ENCODE measurements around the gene VNN1.

VNN1 gene, protein sequence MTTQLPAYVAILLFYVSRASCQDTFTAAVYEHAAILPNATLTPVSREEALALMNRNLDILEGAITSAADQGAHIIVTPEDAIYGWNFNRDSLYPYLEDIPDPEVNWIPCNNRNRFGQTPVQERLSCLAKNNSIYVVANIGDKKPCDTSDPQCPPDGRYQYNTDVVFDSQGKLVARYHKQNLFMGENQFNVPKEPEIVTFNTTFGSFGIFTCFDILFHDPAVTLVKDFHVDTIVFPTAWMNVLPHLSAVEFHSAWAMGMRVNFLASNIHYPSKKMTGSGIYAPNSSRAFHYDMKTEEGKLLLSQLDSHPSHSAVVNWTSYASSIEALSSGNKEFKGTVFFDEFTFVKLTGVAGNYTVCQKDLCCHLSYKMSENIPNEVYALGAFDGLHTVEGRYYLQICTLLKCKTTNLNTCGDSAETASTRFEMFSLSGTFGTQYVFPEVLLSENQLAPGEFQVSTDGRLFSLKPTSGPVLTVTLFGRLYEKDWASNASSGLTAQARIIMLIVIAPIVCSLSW

DNA sequence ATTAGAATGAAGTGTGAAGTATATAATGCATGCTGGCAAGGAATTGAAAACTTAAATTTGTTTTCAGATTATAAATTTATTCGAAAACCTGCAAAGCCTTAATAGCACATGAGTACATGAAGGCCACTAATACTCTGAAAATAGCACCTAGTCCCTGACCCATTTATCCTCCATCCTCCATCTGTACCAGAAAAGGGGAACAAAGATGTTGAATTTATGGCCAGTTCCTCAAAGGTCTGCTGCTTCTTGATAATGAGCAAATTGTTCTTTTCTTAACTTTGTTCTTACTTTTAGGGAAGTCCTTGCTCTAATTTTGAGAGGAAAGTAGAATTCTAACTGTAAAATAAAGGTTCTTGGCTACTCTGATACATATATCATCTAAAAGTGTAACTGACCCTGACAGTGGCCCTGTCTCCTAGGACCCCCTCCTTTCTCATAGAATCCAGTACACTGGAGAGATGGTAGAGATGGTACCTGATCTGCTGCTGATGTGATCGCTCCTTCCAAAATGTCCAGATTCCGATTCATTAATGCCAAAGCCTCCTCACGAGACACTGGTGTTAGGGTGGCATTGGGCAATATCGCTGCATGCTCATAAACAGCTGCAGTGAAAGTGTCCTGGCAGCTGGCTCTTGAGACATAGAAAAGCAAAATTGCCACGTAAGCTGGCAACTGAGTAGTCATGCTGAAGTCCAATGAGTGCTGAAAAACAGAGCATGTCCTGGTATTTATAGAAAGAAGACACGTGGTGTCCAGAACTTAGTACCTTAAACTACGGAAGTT, at the start of gene VNN1:
Gene VNN1, minus strand, starts transcription at position 704 of the 783 bp plus-strand sequence. Its CDS starts 20 bp downstream, at position 684.
- TF ChIP-seq, protein P1, sequence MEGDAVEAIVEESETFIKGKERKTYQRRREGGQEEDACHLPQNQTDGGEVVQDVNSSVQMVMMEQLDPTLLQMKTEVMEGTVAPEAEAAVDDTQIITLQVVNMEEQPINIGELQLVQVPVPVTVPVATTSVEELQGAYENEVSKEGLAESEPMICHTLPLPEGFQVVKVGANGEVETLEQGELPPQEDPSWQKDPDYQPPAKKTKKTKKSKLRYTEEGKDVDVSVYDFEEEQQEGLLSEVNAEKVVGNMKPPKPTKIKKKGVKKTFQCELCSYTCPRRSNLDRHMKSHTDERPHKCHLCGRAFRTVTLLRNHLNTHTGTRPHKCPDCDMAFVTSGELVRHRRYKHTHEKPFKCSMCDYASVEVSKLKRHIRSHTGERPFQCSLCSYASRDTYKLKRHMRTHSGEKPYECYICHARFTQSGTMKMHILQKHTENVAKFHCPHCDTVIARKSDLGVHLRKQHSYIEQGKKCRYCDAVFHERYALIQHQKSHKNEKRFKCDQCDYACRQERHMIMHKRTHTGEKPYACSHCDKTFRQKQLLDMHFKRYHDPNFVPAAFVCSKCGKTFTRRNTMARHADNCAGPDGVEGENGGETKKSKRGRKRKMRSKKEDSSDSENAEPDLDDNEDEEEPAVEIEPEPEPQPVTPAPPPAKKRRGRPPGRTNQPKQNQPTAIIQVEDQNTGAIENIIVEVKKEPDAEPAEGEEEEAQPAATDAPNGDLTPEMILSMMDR (IDR thresholded peaks at IDR 0.05; ENCODE audit: insufficient read depth, low read length, missing control alignments): no peak
- H3K4me3 ChIP-seq (ENCODE audit: low read depth, low read length): no peak within 1 kb of the TSS
- POLR2A ChIA-PET: no interaction called here
- DNase-seq (ENCODE audit: low read depth, low spot score): no peak
- CTCF ChIA-PET: no interaction called here

DNA sequence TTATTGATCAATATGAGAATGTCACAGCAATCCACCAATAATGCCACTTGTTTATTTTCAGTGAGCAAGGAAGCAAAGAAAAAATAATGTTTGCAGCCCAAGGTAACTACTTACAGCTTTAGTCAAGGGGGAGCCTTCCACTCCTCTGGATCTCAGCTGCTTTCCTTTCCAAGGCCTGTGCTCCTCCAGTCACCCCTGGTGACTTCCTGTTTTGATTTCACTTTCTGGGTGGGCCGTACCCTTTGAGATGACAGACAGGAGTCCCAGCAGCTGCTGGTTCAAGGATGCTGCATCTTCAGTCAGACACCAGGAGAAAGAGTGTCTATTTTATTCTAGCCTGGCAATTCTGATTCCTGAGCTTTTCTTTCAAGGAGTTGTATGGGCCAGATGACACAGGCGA, 49.4 kb upstream of the VNN1 start:
- H3K4me3 ChIP-seq (ENCODE audit: low read depth, low read length): no peak overlapping the region
- ChIA-PET POLR2A (interaction anchor here (2.5 kb wide), 1 partner anchor 51 kb away, joined by 9 read pairs; the partner anchor contains the start of gene RPS12), CTCF (interaction anchor here (0.7 to 3.8 kb wide), 2 partner anchors 21 to 36 kb away, joined by 3 to 16 read pairs; partner anchors contain the start of gene SLC18B1)
- TF ChIP-seq, protein P1 (IDR thresholded peaks at IDR 0.05; ENCODE audit: insufficient read depth, low read length, missing control alignments): no peak
- DNase-seq (ENCODE audit: low read depth, low spot score): no peak

DNA sequence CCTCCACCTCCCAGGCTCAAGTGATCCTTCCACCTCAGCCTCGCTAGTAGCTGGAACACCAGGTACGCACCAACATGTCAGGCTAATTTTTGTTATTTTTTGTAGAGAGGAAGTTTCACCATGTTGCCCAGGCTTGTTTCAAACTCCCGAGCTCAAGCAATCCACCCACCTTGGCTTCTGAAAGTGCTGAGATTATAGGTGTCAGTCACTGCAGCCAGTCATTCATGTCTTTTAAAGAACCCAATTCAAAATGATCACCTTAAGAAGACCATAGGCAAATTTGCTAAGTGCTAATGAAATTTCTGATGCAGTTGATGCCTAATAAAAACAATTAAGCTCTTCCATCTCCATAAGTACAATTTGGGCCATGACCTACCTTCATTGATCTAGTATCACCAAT, 46.4 kb upstream of the VNN1 start:
- DNase-seq (ENCODE audit: low read depth, low spot score): no peak
- TF ChIP-seq, protein P1 (IDR thresholded peaks at IDR 0.05; ENCODE audit: insufficient read depth, low read length, missing control alignments): no peak
- CTCF ChIA-PET: no interaction called here
- POLR2A ChIA-PET: no interaction called here
- H3K4me3 ChIP-seq (ENCODE audit: low read depth, low read length): no peak overlapping the region

DNA sequence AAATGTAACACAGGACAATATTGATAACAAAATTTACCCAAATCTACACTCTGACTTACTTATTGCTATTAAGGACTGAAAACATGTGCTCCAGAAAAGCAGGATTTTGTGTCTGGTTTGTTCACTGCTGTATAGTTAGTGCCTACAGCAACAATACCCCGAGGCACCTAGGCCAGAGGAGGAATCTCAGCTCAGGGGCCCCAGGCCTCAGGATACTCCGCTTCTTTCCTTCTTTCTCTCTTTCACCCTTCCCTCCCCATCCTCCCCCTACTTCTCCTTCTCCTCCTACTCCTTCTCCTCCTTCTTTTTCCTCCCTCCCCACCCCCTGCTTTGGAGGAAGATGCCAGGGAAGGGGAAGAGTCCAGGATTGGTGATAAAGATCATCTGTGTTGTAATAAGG, 44.8 kb upstream of the VNN1 start:
- ChIA-PET CTCF (no interaction called here), POLR2A (no interaction called here)
- TF ChIP-seq, protein P1 (IDR thresholded peaks at IDR 0.05; ENCODE audit: insufficient read depth, low read length, missing control alignments): no peak
- no peak overlapping the region for H3K4me3 ChIP-seq (ENCODE audit: low read depth, low read length)
- DNase-seq (ENCODE audit: low read depth, low spot score): no peak

DNA sequence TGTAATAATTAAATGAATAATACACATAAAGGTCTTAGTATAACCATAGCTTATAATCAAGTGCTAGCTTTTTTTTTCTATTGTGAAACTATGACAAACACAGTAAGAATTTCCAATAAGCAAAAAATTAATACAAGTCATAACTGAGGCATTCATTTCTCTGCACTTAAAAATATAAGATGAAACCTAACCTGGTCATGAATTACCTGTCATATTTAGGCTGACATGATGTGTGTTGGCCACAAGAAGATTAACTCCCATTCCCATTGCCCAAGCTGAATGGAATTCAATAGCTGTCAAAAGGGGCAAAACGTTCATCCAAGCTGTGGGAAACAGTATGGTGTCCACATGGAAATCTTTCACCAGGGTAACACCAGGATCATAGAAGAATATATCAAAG, 38.4 kb upstream of the VNN1 start:
- H3K4me3 ChIP-seq (ENCODE audit: low read depth, low read length): no peak overlapping the region
- ChIA-PET CTCF (no interaction called here), POLR2A (no interaction called here)
- TF ChIP-seq, protein P1 (IDR thresholded peaks at IDR 0.05; ENCODE audit: insufficient read depth, low read length, missing control alignments): no peak
- DNase-seq (ENCODE audit: low read depth, low spot score): no peak

DNA sequence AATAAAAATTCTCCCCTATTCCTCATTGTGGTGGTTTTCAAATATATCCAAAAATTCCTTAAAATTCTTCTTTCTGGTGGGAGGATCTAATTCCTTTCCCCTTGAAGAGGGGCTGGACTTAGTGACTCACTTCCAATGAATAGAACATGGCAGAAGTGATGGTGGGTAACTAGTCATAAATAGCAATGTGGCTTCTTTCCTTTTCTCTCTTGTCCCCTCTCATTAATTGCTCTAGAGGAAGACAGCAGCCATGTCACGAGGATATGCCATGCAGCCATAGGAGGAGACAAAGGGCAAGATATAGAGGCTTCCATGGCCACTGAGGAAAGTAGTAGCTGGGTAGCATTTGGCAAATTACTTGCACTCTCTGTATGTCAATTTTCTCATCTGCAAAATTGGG, 38.0 kb upstream of the VNN1 start:
- ChIA-PET CTCF (no interaction called here), POLR2A (no interaction called here)
- TF ChIP-seq, protein P1 (IDR thresholded peaks at IDR 0.05; ENCODE audit: insufficient read depth, low read length, missing control alignments): no peak

More for the DNA sequence above, 38.0 kb upstream of the VNN1 start:
- no peak overlapping the region for H3K4me3 ChIP-seq (ENCODE audit: low read depth, low read length)
- no peak for DNase-seq (ENCODE audit: low read depth, low spot score)
